OCI-M2 (cell line): Measurements from ENCODE around the gene TTC14.

Experiments used
- DNase-seq: peaks from one replicate; lab custom pipeline; 2025; ENCODE audit not compliant: unreplicated experiment; lab: John Stamatoyannopoulos, UW

The TTC14 gene

GRCh38 chr3:180631317-180631716 lies 29.4 kb downstream of the TTC14 start:
- DNase-seq = no peak

DNA sequence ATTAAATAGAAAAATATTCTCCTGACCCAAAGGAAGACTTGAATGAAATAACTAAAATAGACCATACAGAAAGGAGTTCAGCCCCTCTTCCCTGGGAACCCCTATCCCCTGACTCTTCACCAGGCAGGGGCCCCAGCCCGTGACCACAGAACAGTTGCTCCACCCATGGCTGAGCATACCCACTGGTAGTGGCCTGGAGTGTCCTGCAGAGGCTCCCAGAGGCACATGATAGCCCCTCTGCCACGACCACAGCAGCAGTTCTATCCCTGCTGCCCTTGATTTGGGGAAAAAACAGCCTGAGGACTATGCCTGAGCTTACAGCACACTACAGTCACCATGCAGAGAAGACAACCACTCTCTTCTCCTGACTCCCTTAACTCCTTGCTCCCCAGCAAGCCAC lies 31.8 kb downstream of the TTC14 start:
- DNase-seq = no peak

DNA sequence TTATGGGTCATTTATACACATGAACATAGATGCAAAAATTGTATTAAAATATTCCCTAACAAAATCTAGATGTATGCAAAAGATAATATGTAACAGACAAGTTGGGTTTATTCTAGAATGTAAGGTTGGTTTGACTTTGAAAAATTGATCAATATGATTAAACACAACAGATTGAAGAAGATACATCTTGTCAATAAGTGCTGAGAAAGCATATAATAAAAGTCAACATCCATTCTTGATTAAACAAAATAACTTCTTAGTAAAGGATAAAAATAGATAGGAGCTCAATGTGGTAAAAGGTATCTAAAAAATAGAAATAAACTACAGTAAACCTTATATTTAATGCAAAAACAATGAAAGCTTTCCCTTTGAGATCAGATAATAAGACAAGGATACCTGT lies 39.0 kb downstream of the TTC14 start:
- no peak for DNase-seq

GRCh38 chr3:180646187-180646790 lies 44.3 kb downstream of the TTC14 start:
- no peak for DNase-seq

GRCh38 chr3:180656406-180656805 lies 54.4 kb downstream of the TTC14 start:
- DNase-seq = no peak

DNA sequence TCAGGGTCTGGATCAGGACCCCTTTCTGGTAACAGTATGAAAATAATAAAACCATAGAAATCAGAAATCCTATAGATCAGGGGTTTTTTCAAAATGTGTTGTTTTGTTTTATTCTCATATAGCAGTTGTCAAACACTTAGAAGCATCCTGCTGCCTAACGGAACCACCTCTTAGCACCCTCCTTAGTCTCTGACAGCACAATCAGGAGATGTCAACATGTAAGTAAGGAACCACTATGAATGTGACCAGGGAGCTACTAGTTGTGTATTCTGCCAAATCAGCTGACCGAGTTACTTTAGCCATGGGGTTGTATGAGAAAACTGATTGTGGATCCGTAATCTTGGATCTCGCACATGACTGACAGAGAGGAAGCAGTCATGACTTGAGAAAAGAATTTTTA lies 55.1 kb downstream of the TTC14 start:
- no peak for DNase-seq
